Measurements from ENCODE around the gene HUNK. TPM values are rescaled to one million over a fixed set of nuclear protein-coding genes. Genes with fewer than 3 reads are reported as not detected.

Gene HUNK
- total and polyA plus RNA-seq, 2 of the 8 experiments (the other 6 are each of a cell fraction or from before 2014, with no cell fraction given), result 1.9 to 10.2 TPM

DNA sequence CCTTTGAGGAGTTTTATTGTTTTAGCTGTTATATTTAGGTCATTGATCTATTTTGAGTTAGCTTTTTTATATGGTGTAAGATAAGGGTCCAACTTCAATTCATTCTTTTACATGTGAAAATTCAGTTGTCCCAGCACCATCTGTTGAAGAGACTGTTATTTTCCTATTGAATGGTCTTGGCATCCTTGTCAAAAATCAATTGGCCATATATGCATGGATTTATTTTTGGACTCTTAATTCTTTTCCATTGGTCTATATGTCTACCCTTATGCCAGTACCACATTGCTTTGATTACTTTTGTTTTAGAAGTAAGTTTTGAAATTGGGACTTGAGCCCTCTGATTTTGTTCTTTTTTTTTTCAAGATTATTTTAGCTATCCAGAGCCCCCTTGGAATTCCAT is 35.8 kb upstream of the HUNK start:
- ChIA-PET POLR2A (ENCODE audit: partially characterized antibody) (no interaction called here), CTCF (ENCODE audit: partially characterized antibody) (interaction anchor here (0.5 to 0.6 kb wide), 2 partner anchors 731 to 753 kb away, joined by 4 read pairs; no protein-coding TSS in a partner anchor)
- Histone ChIP-seq H2BK120ac (replicated peaks; ENCODE audit: low read depth, low read length) (no peak overlapping the region), H2BK20ac (ENCODE audit: low read length) (no peak overlapping the region), H3K79me1 (ENCODE audit: low read depth, low read length) (no peaks in the 10 kb centered on the region), H3K9me3 (ENCODE audit: insufficient read depth in 2 of 2, low read depth in 1 of 2, low read length in 1 of 2) (no peaks in the 10 kb centered on the region), H3K27me3 (replicated peaks in 1 of 4; ENCODE audit: control insufficient read depth in 3 of 4, extremely low read depth in 1 of 4, insufficient read depth in 3 of 4, low read length in 3 of 4) (no peaks in the 10 kb centered on the region), H2AK5ac (ENCODE audit: low read depth, low read length) (no peak overlapping the region), H4K5ac (ENCODE audit: insufficient read length, low read depth, low read length) (no peak overlapping the region), H3K4me1 (replicated peaks in 1 of 4; ENCODE audit: control insufficient read depth in 3 of 4, insufficient read depth in 4 of 4, low read length in 3 of 4) (no peaks in the 10 kb centered on the region), H4K91ac (replicated peaks; ENCODE audit: insufficient read length, low read length) (no peak overlapping the region), H3K36me3 (ENCODE audit: control insufficient read depth in 2 of 4, insufficient read depth in 4 of 4, low read length in 3 of 4) (no peaks in the 10 kb centered on the region), H3K4ac (replicated peaks; ENCODE audit: insufficient read length, low read depth, low read length) (no peak overlapping the region), H3K4me3 (ENCODE audit: extremely low read depth in 1 of 4, insufficient read depth in 2 of 4, low read depth in 3 of 4, low read length in 4 of 4) (no peak overlapping the region), H3K14ac (ENCODE audit: insufficient read length) (no peak overlapping the region), H3K27ac (ENCODE audit: low read depth, low read length) (no peak overlapping the region), H3K18ac (ENCODE audit: extremely low read depth, low read length) (no peak overlapping the region), H3K23ac (ENCODE audit: insufficient read length) (no peak overlapping the region), H3K4me2 (ENCODE audit: insufficient read depth in 1 of 2, low read depth in 2 of 2, low read length in 2 of 2) (no peak overlapping the region), H2BK15ac (ENCODE audit: low read length) (no peak overlapping the region), H3K23me2 (ENCODE audit: low read depth, low read length) (no peaks in the 10 kb centered on the region), H2AFZ (ENCODE audit: low read length) (no peak overlapping the region), H2BK5ac (ENCODE audit: low read depth, low read length) (no peak overlapping the region), H2BK12ac (ENCODE audit: low read depth, low read length) (no peak overlapping the region), H3K9ac (replicated peaks in 1 of 4; ENCODE audit: extremely low read depth in 1 of 4, low read depth in 3 of 4, low read length in 3 of 4) (no peak overlapping the region), H3K79me2 (ENCODE audit: control insufficient read depth in 1 of 2, insufficient read depth in 2 of 2, low read length in 2 of 2) (no peaks in the 10 kb centered on the region), H4K20me1 (replicated peaks in 1 of 2; ENCODE audit: control insufficient read depth in 1 of 2, insufficient read depth in 2 of 2, low read length in 2 of 2) (no peaks in the 10 kb centered on the region), H4K8ac (ENCODE audit: extremely low read depth, insufficient read depth, low read length) (no peak overlapping the region), H3K56ac (replicated peaks; ENCODE audit: insufficient read length, low read depth, low read length) (no peak overlapping the region)
- DNase-seq (ENCODE audit: low read depth in 1 of 2, low spot score in 2 of 2) (no peak), FAIRE-seq (no peak)
- TF ChIP-seq CBX5 (IDR thresholded peaks at IDR 0.05; ENCODE audit: low read depth, low read length) (no peak), CHD2 (IDR thresholded peaks at IDR 0.05; ENCODE audit: low read length) (no peak), GTF2F1 (IDR thresholded peaks at IDR 0.05; ENCODE audit: borderline replicate concordance, low read depth, low read length) (no peak), POLR2AphosphoS5 (IDR thresholded peaks at IDR 0.05; ENCODE audit: low read depth, low read length) (no peak), EGR1 (IDR thresholded peaks at IDR 0.05; ENCODE audit: borderline replicate concordance, low read depth, low read length) (no peak), BCL11A (IDR thresholded peaks at IDR 0.05; ENCODE audit: low read depth in 2 of 2, low read length in 2 of 2) (no peak), TBP (IDR thresholded peaks at IDR 0.05; ENCODE audit: low read depth, low read length) (no peak)
- TF ChIP-seq, protein P1, sequence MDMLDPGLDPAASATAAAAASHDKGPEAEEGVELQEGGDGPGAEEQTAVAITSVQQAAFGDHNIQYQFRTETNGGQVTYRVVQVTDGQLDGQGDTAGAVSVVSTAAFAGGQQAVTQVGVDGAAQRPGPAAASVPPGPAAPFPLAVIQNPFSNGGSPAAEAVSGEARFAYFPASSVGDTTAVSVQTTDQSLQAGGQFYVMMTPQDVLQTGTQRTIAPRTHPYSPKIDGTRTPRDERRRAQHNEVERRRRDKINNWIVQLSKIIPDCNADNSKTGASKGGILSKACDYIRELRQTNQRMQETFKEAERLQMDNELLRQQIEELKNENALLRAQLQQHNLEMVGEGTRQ (IDR thresholded peaks at IDR 0.05; ENCODE audit: low read length), result no peak
